Measurements from ENCODE around the gene MTOR. TPM values are rescaled to one million over a fixed set of nuclear protein-coding genes. Genes with fewer than 3 reads are reported as not detected.
"Not testable (repeated sequence)": the region's sequence is repeated elsewhere in the genome, so short reads cannot be mapped to it uniquely, and the experiment has no call there.

Gene MTOR
- polyA plus RNA-seq, 1 donor from 2014 or later: 6.9 TPM

DNA sequence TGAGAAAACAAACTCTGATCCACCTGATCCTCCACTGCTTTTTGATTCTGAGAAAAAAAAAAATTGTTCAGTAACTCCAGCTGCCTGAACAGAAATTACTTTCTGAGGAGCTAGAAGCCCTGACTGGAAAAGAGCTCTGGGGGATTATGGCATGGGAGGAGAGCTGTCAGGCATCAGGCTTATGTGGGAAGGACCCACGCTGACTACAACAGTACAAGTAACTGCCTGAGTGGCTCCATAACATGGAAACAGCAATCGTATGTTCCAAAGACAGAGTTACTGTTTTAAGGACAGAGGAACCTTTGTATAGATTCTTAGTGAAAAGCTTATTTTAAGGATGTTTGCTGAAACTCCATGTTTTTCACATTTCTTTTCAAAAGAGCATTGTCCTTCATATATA lies 74.4 kb downstream of the MTOR start:
- Mint-ChIP-seq H3K9me3 (no peaks in the 10 kb centered on the region), H3K4me3 (no peak overlapping the region), H3K4me1 (no peaks in the 10 kb centered on the region), H3K27me3 (no peaks in the 10 kb centered on the region), H3K36me3 (peaks cover 8% of the 10 kb centered on the region), H3K27ac (no peak overlapping the region)

DNA sequence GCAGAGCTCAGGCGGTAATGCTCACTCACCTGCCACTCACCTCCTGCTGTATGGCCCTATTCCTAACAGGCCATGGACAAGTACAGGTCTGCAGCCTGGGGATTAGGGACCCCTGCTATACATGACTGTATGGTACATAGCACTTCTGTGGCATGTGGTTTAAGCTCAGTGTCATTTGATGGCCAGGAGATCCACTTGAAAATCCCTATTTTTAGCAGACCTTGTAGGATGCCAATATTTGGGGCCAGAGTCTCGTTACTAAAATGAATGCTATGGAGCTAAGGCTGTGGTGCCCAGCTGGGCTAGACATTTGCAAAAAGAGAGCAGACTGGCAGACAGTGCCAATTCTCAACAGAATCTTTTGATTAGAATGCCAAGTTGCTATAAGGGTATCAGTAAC lies 74.9 kb downstream of the MTOR start:
- H3K4me3 Mint-ChIP-seq: no peak overlapping the region
- no peaks in the 10 kb centered on the region for H3K4me1 Mint-ChIP-seq
- H3K27me3 Mint-ChIP-seq: no peaks in the 10 kb centered on the region
- no peaks in the 10 kb centered on the region for H3K9me3 Mint-ChIP-seq
- H3K36me3 Mint-ChIP-seq: peaks cover 7% of the 10 kb centered on the region
- no peak overlapping the region for H3K27ac Mint-ChIP-seq

DNA sequence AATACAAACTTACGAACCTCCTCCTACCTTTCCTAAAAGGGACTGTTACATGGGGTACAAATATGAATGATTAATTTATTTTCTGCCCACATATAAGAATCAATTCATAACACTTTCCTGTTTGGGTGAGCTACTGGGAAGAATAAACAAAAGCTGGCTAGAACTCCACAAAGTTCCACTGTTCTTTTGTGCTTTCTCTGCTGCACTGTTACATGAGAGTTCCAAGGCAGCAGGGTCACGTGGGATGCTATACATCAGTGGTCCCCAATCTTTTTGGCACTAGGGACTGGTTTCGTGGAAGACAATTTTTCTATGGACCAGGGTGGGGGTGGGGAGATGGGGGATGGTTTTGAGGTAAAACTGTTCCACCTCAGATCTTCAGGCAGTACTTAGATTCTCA lies 75.4 kb downstream of the MTOR start:
- Mint-ChIP-seq H3K9me3 (no peaks in the 10 kb centered on the region), H3K4me3 (no peak overlapping the region), H3K36me3 (peaks cover 7% of the 10 kb centered on the region), H3K27ac (no peak overlapping the region), H3K4me1 (no peaks in the 10 kb centered on the region), H3K27me3 (no peaks in the 10 kb centered on the region)

DNA sequence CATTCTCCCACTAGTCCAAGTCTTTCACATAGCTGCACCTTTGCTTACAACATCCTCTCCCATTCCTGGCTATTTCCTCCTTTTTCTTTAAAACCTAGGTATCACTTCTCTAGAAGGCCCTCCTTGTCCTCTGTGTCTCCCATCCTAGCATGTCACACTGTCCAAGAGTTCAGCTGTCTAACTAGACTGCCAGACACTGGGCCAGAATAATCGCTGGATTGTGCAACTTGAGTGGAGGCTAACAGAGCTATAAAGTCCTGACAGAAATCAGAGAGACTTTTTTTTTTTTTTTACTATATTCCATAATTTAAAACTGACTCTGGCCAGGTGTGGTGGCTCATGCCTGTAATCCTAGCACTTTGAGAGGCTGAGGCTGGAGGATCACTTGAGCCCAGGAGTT lies 77.4 kb downstream of the MTOR start:
- Mint-ChIP-seq H3K4me3 (no peak overlapping the region), H3K27ac (no peak overlapping the region), H3K4me1 (no peaks in the 10 kb centered on the region), H3K36me3 (peaks cover 4% of the 10 kb centered on the region), H3K27me3 (no peaks in the 10 kb centered on the region), H3K9me3 (no peaks in the 10 kb centered on the region)

DNA sequence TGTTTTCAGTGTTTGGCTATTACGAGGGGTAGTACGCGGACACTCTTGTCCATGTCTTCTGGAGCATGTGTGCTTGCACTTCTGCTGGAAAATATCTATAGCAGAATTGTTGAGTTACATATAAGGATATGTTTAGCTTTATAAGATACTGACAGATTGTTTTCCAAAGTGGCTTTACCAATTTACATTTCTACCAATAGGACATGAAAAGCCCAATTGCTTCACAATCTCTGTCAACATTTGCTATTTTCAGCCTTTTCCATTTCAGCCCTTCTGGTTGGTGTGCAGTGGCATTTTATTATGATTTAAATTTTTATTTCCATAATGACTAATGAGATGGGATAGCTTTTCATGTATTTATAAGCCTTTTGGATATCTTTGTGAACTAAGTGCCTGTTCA lies 79.5 kb downstream of the MTOR start:
- peaks cover 9% of the 10 kb centered on the region for H3K36me3 Mint-ChIP-seq
- no peak overlapping the region for H3K4me3 Mint-ChIP-seq
- H3K9me3 Mint-ChIP-seq: no peaks in the 10 kb centered on the region
- H3K27me3 Mint-ChIP-seq: no peaks in the 10 kb centered on the region
- H3K27ac Mint-ChIP-seq: no peak overlapping the region
- H3K4me1 Mint-ChIP-seq: no peaks in the 10 kb centered on the region

DNA sequence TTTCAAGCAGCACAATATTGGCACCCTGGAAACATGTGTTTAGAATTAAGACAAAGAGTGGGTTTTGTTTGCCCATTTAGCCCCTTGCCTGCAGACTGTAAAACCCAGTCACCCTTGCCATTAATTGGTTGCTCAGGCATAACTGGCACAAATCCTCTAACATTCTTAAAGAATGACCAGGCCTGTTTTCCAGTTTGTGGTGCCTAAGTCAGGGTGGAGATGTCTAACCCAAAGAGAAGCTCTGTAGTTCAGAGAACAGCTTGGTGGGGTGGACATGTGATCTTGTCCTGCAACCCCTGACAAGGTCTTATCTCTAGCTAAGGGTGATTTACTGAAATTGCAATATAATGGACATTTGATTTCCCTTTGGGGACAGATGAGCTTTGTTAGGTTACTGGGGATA lies 82.0 kb downstream of the MTOR start:
- no peaks in the 10 kb centered on the region for H3K9me3 Mint-ChIP-seq
- H3K27me3 Mint-ChIP-seq: no peaks in the 10 kb centered on the region
- H3K27ac Mint-ChIP-seq: no peak overlapping the region
- peaks cover 10% of the 10 kb centered on the region for H3K36me3 Mint-ChIP-seq
- H3K4me1 Mint-ChIP-seq: no peaks in the 10 kb centered on the region
- no peak overlapping the region for H3K4me3 Mint-ChIP-seq

DNA sequence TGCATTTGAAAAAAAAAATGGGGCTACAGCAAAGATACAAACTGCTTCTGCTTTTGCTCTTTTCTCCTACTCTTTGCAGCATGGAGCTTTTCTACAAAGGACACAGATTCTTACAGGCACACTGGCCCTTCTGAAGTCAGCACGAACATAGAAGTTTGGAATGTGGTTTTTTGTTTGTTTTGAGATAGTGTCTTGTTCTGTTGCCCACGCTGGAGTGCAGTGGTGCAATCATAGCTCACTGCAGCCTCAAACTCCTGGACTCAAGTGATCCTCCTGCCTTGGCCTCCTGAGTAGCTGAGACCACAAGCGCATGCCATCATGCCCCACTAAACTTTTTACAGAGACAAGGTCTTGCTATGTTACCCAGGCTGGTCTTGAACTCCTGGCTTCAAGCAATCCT lies 82.6 kb downstream of the MTOR start:
- H3K4me1 Mint-ChIP-seq, H3K27me3 Mint-ChIP-seq, H3K9me3 Mint-ChIP-seq, H3K27ac Mint-ChIP-seq, H3K36me3 Mint-ChIP-seq, H3K4me3 Mint-ChIP-seq: not testable (repeated sequence)

DNA sequence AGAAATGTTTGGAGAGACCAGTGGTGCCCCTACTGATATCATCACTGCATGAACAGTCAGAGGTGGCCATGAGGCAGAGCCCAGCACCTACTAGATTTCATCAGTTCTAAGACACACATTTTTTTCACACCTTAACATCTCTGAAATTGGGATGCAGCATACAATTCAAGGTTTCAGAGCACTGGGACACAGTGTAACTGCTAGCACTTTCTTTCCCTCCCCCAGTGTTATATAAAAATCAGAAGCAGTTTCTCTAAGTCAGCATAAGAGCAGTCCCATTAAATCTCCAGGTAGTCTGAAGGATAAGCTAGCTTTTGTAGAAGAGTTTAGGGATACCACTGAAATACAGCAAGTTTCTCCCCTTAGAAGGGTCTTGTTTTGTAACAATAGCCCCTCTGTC lies 83.2 kb downstream of the MTOR start:
- no peaks in the 10 kb centered on the region for H3K9me3 Mint-ChIP-seq
- peak overlapping the region in 1 of 3 donors; percentile 32 for H3K27ac Mint-ChIP-seq
- no peaks in the 10 kb centered on the region for H3K4me1 Mint-ChIP-seq
- peaks cover 8% of the 10 kb centered on the region for H3K36me3 Mint-ChIP-seq
- no peaks in the 10 kb centered on the region for H3K27me3 Mint-ChIP-seq
- H3K4me3 Mint-ChIP-seq: no peak overlapping the region

DNA sequence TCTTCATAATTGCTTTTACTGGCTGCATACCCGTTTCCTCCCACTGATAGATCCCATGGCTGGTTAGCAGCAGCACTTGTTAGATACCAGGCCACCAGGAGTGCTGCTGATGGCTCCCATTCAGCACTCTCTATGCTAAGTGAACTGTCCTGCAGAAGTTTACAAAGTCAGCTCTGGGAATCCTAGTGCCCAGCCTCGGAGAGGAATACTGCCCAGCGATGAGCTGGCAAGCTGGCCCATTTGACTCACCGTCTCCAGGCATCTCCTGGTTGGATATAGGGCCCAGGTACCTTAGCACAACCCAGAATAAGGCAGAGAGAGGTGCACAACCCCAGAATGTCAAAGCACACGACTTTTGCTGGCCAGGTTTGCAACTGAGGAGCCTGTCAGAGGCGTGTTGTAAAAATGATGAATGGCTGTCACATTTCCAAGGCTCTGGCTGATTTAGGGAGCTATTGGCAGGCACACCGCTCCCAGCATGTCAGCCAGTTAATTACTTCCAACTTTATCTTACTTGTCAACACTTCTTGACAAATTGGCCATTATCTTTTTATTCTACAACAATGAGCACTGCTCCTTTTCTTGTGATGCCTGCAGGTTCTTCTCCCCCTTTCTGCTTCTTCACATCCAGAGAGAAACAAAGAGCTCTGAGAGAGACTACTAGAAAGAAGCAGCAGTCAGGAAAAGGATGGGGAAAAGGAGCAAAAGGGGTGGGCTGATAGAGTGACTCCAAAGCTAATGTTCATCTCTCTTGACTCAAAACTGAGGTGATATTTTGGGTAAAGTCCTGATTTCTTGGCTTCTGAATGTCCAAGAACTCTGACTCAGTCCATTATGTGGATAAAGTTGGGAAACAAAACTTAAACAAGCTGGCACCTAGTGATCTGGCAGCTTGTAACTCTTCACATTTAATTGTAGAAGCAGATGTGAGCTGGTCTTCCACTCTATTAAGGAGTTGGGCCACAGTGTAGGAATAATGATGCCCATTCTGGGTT lies 84.0 kb downstream of the MTOR start:
- peaks cover 10% of the 10 kb centered on the region for H3K36me3 Mint-ChIP-seq
- no peaks in the 10 kb centered on the region for H3K9me3 Mint-ChIP-seq
- peak overlapping the region in 1 of 3 donors; percentile 32 for H3K27ac Mint-ChIP-seq
- no peaks in the 10 kb centered on the region for H3K4me1 Mint-ChIP-seq
- no peaks in the 10 kb centered on the region for H3K27me3 Mint-ChIP-seq
- no peak overlapping the region for H3K4me3 Mint-ChIP-seq

DNA sequence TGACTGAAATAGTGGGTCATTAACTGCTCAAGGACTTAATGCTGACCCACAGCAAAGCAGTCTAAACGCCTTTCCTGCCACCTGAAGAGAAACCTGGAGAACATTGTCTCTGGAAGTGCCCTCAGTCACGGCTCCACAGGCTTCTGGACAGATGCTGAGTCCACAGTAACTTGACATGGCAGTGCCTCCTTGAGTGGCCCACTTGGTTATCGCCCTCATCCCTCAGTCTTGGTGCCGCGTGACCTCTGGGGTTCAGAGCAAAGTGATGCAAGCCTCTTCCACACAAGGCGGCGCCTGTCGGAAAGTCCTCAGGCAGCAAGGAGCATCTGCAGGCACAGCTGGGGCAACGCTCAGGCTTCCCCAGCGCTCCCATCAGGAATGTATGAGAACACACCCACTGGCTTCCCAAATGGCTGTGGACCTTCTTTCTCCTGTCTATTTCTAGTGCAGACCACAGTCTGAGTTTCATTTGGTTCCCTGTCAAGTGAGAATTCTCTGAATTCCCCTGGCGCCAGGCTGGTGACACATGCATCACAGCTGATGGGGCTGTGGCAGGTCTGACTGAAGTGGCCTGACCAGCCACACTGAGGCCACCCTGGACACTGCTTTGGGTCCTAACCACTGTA lies 86.2 kb downstream of the MTOR start:
- H3K4me1 Mint-ChIP-seq: no peaks in the 10 kb centered on the region
- peaks cover 10% of the 10 kb centered on the region for H3K36me3 Mint-ChIP-seq
- no peaks in the 10 kb centered on the region for H3K27me3 Mint-ChIP-seq
- H3K9me3 Mint-ChIP-seq: no peaks in the 10 kb centered on the region
- no peak overlapping the region for H3K4me3 Mint-ChIP-seq
- peak overlapping the region in 1 of 3 donors; percentile 62 for H3K27ac Mint-ChIP-seq

DNA sequence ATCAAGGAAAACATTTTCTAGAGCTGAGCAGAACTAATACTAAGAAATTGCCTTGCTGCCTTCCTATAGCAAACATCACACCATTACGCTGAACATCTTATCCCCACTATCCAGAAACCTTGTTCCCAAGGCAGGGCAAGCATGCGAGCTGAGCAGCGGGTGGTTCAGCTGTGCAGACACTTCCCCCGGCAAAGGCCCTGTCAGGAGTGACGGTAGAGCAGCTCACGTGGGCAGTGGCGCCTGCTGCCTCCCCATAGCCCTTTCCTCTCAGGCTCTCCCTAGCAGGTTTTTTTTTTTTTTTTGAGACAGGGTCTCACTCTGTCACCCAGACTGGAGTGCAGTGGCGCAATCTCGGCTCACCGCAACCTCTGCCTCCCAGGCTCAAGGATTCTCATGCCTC lies 86.9 kb downstream of the MTOR start:
- no peaks in the 10 kb centered on the region for H3K9me3 Mint-ChIP-seq
- H3K4me1 Mint-ChIP-seq: no peaks in the 10 kb centered on the region
- no peak overlapping the region for H3K4me3 Mint-ChIP-seq
- H3K27me3 Mint-ChIP-seq: no peaks in the 10 kb centered on the region
- H3K27ac Mint-ChIP-seq: peak overlapping the region in 1 of 3 donors; percentile 35
- peaks cover 10% of the 10 kb centered on the region for H3K36me3 Mint-ChIP-seq

DNA sequence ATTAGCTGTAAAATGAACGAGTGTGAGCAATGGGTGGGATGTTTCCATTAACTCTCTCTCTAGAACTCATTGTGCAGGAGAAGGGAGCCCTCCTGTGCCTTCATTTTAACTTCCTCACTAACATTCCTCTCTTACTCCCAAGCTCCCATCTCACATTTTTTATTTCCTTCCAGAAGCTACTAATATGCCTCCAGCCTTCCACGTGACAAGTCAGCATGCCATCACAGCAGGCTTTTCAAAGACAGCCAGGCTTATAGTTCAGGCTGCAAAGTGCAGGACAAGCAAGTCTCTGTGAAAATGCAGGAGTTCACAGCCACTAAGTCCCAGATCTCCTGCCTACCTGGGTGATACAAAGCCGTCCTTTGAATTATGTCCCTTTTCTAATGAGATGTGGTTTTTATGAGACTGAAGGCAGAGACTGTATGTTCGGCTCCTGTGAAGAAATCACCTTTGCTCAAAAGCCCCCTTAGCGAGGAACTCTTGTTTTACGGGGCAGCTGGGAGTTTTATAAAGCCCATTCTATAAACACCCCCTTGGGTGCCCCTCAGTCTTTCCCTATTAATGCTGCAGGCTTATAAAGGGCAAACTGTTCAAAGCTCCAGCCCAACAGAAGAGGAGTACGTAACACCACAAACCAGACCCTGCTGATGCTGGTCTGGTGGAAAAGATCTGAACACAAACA lies 87.9 kb downstream of the MTOR start:
- no peaks in the 10 kb centered on the region for H3K4me1 Mint-ChIP-seq
- H3K27me3 Mint-ChIP-seq: no peaks in the 10 kb centered on the region
- no peak overlapping the region for H3K27ac Mint-ChIP-seq
- peaks cover 10% of the 10 kb centered on the region for H3K36me3 Mint-ChIP-seq
- no peaks in the 10 kb centered on the region for H3K9me3 Mint-ChIP-seq
- H3K4me3 Mint-ChIP-seq: no peak overlapping the region

DNA sequence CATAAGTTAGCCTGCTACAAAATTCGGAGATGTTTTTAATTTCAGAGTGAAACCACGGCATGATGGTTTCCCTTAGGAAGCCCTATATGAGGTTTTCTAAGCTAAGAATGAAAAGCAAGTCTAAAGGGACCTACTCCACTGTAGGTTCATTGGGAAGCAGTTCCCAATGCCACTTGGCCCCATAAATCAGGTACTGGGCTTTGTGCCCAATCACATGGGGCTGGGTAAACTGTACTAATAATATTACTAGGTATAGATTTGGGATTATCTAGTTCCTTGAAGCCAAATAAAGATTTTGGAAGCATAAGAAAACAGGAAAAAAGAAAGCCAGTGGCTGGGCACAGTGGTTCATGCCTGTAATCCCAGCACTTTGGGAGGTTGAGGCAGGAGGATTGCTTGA lies 92.2 kb downstream of the MTOR start:
- Mint-ChIP-seq H3K4me3 (no peak overlapping the region), H3K36me3 (peaks cover 8% of the 10 kb centered on the region), H3K9me3 (peaks cover 0 to 3% (median 0%) of the 10 kb centered on the region in 3 donors), H3K4me1 (no peaks in the 10 kb centered on the region), H3K27me3 (no peaks in the 10 kb centered on the region), H3K27ac (no peak overlapping the region)

DNA sequence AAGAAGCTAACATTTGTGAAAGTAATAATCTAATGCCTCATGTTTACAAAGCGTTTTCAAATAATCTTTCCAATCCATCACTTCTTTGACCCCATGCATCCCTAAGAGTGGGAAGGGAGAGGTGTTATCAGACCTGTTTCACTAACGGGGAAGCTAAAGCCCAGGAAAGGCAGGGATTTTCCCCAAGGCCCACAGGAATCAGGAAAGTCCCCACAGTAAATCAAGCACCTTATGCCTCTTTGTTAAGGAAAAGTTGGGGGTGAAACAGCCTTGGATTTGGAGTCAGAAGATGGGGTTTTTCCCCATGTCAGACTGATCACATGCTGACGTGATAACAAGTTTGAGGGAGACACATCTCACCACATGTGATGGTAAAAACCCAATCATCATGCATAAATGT lies 93.1 kb downstream of the MTOR start:
- Mint-ChIP-seq H3K4me1 (no peaks in the 10 kb centered on the region), H3K9me3 (peaks cover 0 to 3% (median 0%) of the 10 kb centered on the region in 3 donors), H3K4me3 (no peak overlapping the region), H3K27me3 (no peaks in the 10 kb centered on the region), H3K27ac (no peak overlapping the region), H3K36me3 (peaks cover 8% of the 10 kb centered on the region)

DNA sequence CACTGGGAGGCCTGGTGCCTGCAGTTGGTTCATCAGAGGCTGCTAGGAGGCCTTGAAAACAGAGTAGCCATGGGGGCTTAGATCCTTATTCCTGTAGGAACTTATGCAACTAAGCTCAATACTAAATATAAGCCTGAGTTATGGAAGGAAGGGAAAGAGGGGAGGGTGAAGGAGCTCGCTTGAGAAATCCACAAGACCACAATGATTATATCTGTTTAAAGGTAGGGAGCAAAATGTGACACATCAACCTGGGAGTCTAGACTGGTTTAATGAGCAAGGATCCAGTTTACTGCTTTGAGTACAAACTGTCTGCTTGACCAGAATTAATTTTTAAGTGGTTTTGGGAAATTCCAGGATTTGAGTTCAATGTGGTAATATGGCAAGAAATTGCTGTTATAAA lies 93.6 kb downstream of the MTOR start:
- Mint-ChIP-seq H3K4me3 (peak overlapping the region in 1 of 4 donors; percentile 50), H3K27me3 (no peaks in the 10 kb centered on the region), H3K4me1 (no peaks in the 10 kb centered on the region), H3K36me3 (peaks cover 9% of the 10 kb centered on the region), H3K27ac (no peak overlapping the region), H3K9me3 (peaks cover 0 to 3% (median 0%) of the 10 kb centered on the region in 3 donors)

Data from IgD-negative memory B cell (primary cell).